Mesenchymal stem cell (in vitro differentiated cells and primary cell): ENCODE data around the gene TM9SF3.
"Not testable (repeated sequence)": the region's sequence is repeated elsewhere in the genome, so short reads cannot be mapped to it uniquely, and the experiment has no call there.

ENCODE experiments used
- DNase-seq: peaks from one replicate; pipeline ENCODE4 v3.0.0-alpha.2; 2013
- H2AFZ ChIP-seq: one replicate; pipeline ENCODE4 v1.6.1; 2013; ENCODE audit warnings: low read depth, mild to moderate bottlenecking, control low read depth, inconsistent platforms, low read length, moderate library complexity
- H2AK5ac ChIP-seq: 2 replicates; pipeline ENCODE4 v1.6.1; 2013; ENCODE audit warnings: low read length, moderate library complexity, mild to moderate bottlenecking, inconsistent platforms; ENCODE audit not compliant: severe bottlenecking
- H2BK120ac ChIP-seq: one replicate; pipeline ENCODE4 v1.6.1; 2013; ENCODE audit warnings: low read depth, mild to moderate bottlenecking, inconsistent platforms, low read length, moderate library complexity
- H2BK12ac ChIP-seq, 2 experiments: one replicate each; pipeline ENCODE4 v1.6.1; 2013; ENCODE audit warnings: inconsistent platforms in 2 of 2, low read length in 2 of 2, mild to moderate bottlenecking in 2 of 2, moderate library complexity in 2 of 2, control low read depth in 1 of 2
- H2BK15ac ChIP-seq: one replicate; pipeline ENCODE4 v1.6.1; 2013; ENCODE audit warnings: mild to moderate bottlenecking, low read depth, inconsistent platforms; ENCODE audit not compliant: poor library complexity, severe bottlenecking
- H2BK5ac ChIP-seq: 2 replicates; pipeline ENCODE4 v1.6.1; 2013; ENCODE audit warnings: low read depth, mild to moderate bottlenecking, low read length, control low read depth, inconsistent platforms; ENCODE audit not compliant: poor library complexity, severe bottlenecking
- H3K14ac ChIP-seq, 2 experiments: one replicate each; pipeline ENCODE4 v1.6.1; 2013; ENCODE audit warnings: inconsistent platforms in 2 of 2, low read length in 2 of 2, control low read depth in 1 of 2, mild to moderate bottlenecking in 1 of 2, moderate library complexity in 1 of 2
- H3K18ac ChIP-seq, 2 experiments: one replicate each; pipeline ENCODE4 v1.6.1; 2013; ENCODE audit warnings: inconsistent platforms in 2 of 2, low read length in 2 of 2, control low read depth in 1 of 2, low read depth in 1 of 2, mild to moderate bottlenecking in 1 of 2
- H3K23ac ChIP-seq, 2 experiments: one replicate each; pipeline ENCODE4 v1.6.1; 2013; ENCODE audit warnings: inconsistent platforms in 2 of 2, low read length in 2 of 2, mild to moderate bottlenecking in 2 of 2, moderate library complexity in 2 of 2, control low read depth in 1 of 2
- H3K27ac ChIP-seq: 2 replicates; pipeline ENCODE4 v1.5.1; 2013; ENCODE audit warnings: mild to moderate bottlenecking, moderate library complexity, low read length, control low read depth, inconsistent platforms; ENCODE audit not compliant: poor library complexity, severe bottlenecking
- H3K27me3 ChIP-seq, 2 experiments: 2 replicates each; pipeline versions ENCODE4 v1.6.1 to v1.7.0; 2013; ENCODE audit warnings: low read length in 2 of 2, mild to moderate bottlenecking in 2 of 2, moderate library complexity in 2 of 2, control low read depth in 1 of 2, inconsistent platforms in 1 of 2; ENCODE audit not compliant: control insufficient read depth in 1 of 2, insufficient read depth in 1 of 2
- H3K36me3 ChIP-seq, 2 experiments: 2 replicates each; pipeline versions ENCODE4 v1.6.1 to v1.7.0; 2013; ENCODE audit warnings: low read length in 2 of 2, control low read depth in 1 of 2, inconsistent platforms in 1 of 2, low read depth in 1 of 2, mild to moderate bottlenecking in 1 of 2; ENCODE audit not compliant: insufficient read depth in 2 of 2, control insufficient read depth in 1 of 2
- H3K4ac ChIP-seq, 2 experiments: one replicate each; pipeline ENCODE4 v1.6.1; 2013; ENCODE audit warnings: inconsistent platforms in 2 of 2, low read length in 2 of 2, mild to moderate bottlenecking in 2 of 2, moderate library complexity in 2 of 2, control low read depth in 1 of 2, low read depth in 1 of 2
- H3K4me1 ChIP-seq: 2 replicates; pipeline ENCODE4 v1.6.1; 2013; ENCODE audit warnings: low read depth, low read length, control low read depth; ENCODE audit not compliant: control insufficient read depth, insufficient read depth
- H3K4me2 ChIP-seq: 2 replicates; pipeline ENCODE4 v1.6.1; 2013; ENCODE audit warnings: low read length, mild to moderate bottlenecking, inconsistent platforms; ENCODE audit not compliant: poor library complexity, severe bottlenecking
- H3K4me3 ChIP-seq, 2 experiments: 2 replicates each; pipeline versions ENCODE4 v1.5.1 to v1.7.0; 2013; ENCODE audit warnings: low read length in 2 of 2, mild to moderate bottlenecking in 2 of 2, control low read depth in 1 of 2, low read depth in 1 of 2; ENCODE audit not compliant: insufficient read depth in 1 of 2
- H3K79me1 ChIP-seq: replicated peaks from 2 replicates; pipeline ENCODE4 v1.6.1; 2013; ENCODE audit warnings: mild to moderate bottlenecking, control low read depth, low read length, inconsistent platforms; ENCODE audit not compliant: poor library complexity, severe bottlenecking
- H3K9ac ChIP-seq: 2 replicates; pipeline ENCODE4 v1.7.0; 2013; ENCODE audit warnings: mild to moderate bottlenecking, low read length, moderate library complexity
- H3K9me3 ChIP-seq: 2 replicates; pipeline ENCODE4 v1.7.0; 2013; ENCODE audit warnings: mild to moderate bottlenecking, low read length; ENCODE audit not compliant: control insufficient read depth
- H4K8ac ChIP-seq: one replicate; pipeline ENCODE4 v1.6.1; 2013; ENCODE audit warnings: inconsistent platforms, mild to moderate bottlenecking, low read length, moderate library complexity
- H4K91ac ChIP-seq: one replicate; pipeline ENCODE4 v1.6.1; 2013; ENCODE audit warnings: mild to moderate bottlenecking, low read length, inconsistent platforms
- WGBS: methylation state at CpG from one replicate; pipeline ENCODE4 v1.1.7; 2013; ENCODE audit warnings: mixed read lengths; 5-methylcytosine and 5-hydroxymethylcytosine counted together

The TM9SF3 gene

GRCh38 chr10:96574564-96574963 lies 12.2 kb downstream of the TM9SF3 start:
- H3K14ac ChIP-seq, H4K8ac ChIP-seq, H3K23ac ChIP-seq, H3K4me2 ChIP-seq, H2AK5ac ChIP-seq, H2BK120ac ChIP-seq, H3K9ac ChIP-seq, H3K4ac ChIP-seq, H3K18ac ChIP-seq, H2BK15ac ChIP-seq, H2BK12ac ChIP-seq, H3K27ac ChIP-seq, H3K79me1 ChIP-seq, H3K4me3 ChIP-seq, H2BK5ac ChIP-seq, H3K4me1 ChIP-seq, H2AFZ ChIP-seq, H4K91ac ChIP-seq, DNase-seq, H3K27me3 ChIP-seq, H3K9me3 ChIP-seq: not testable (repeated sequence)
- peaks cover 5 to 33% of the 10 kb centered on the region in 2 experiments for H3K36me3 ChIP-seq
- 91% methylated on average over 2 of the region's 2 CpGs for WGBS

GRCh38 chr10:96573036-96573435 lies 13.8 kb downstream of the TM9SF3 start:
- no peak overlapping the region for H3K23ac ChIP-seq
- H3K9me3 ChIP-seq = no peaks in the 10 kb centered on the region
- H3K36me3 ChIP-seq = peaks cover 9 to 43% of the 10 kb centered on the region in 2 experiments
- H2BK5ac ChIP-seq = no peak overlapping the region
- no peak overlapping the region for H3K14ac ChIP-seq
- no peak overlapping the region for H3K4me2 ChIP-seq
- no peak overlapping the region for H3K18ac ChIP-seq
- DNase-seq = no peak
- H2BK15ac ChIP-seq = no peak overlapping the region
- 100% methylated on average over 2 of the region's 5 CpGs for WGBS
- no peak overlapping the region for H3K4ac ChIP-seq
- H3K27ac ChIP-seq = no peak overlapping the region
- no peak overlapping the region for H3K9ac ChIP-seq
- H3K4me1 ChIP-seq = no peaks in the 10 kb centered on the region
- H4K8ac ChIP-seq = no peak overlapping the region
- no peak overlapping the region for H4K91ac ChIP-seq
- H3K27me3 ChIP-seq = no peaks in the 10 kb centered on the region
- no peak overlapping the region for H3K4me3 ChIP-seq
- H2BK12ac ChIP-seq = no peak overlapping the region
- H2BK120ac ChIP-seq = no peak overlapping the region
- H3K79me1 ChIP-seq = peaks cover 2% of the 10 kb centered on the region
- H2AFZ ChIP-seq = no peak overlapping the region
- H2AK5ac ChIP-seq = no peak overlapping the region

DNA sequence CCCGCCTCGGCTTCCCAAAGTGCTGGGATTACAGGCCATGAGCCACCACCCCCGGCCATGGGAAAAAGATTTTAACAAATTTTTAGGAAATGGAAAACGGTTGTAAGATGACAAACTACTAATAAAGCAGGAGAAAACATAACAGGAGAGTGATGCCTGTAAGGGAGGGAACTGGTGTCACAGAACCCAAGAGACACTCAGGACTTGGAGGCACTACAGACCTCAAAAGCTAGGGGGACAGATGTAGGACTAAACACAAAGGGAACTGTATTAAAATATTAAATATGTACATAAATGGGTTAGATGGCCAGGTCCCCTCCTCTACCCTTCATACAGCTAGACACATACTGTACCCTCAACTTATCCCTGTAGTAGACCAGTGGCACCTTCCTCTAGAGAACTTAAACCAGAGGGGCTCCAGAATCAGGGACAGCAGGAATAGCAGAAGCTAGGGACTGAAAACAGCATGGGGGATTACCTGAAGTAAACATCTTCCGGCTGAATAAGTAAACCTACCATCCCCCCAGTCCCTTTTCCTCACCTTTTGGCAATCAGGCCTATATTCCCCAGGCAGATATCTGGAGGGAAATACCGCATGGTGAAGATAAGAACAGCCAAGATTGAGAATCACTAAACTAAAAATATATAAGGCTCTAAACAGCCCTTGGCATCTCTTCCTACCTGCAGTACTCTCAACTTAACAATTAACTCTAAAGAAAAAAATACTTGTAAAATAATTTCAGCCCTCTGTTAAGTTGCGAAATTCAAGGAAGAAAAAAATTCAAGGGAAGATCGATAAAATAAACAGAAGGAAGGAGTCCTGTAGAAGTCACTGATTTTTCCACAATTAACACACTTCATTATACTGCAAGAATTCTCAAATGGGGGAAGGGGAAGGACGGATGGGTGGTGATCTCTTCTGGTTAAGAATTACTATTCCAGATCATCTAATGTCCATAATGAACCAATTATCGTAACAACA lies 15.5 kb downstream of the TM9SF3 start:
- H3K4ac ChIP-seq = no peak overlapping the region
- no peak overlapping the region for H2AK5ac ChIP-seq
- H4K8ac ChIP-seq = no peak overlapping the region
- no peaks in the 10 kb centered on the region for H3K4me1 ChIP-seq
- H3K23ac ChIP-seq = no peak overlapping the region
- WGBS = 92% methylated on average over 5 of the region's 10 CpGs
- H2AFZ ChIP-seq = no peak overlapping the region
- H2BK5ac ChIP-seq = no peak overlapping the region
- no peaks in the 10 kb centered on the region for H3K27me3 ChIP-seq
- no peak overlapping the region for H3K27ac ChIP-seq
- no peak overlapping the region for H3K4me3 ChIP-seq
- H2BK15ac ChIP-seq = no peak overlapping the region
- H3K4me2 ChIP-seq = no peak overlapping the region
- peaks cover 5% of the 10 kb centered on the region for H3K79me1 ChIP-seq
- H3K36me3 ChIP-seq = peaks cover 9 to 51% of the 10 kb centered on the region in 2 experiments
- no peak overlapping the region for H2BK12ac ChIP-seq
- H3K9me3 ChIP-seq = no peaks in the 10 kb centered on the region
- no peak overlapping the region for H3K14ac ChIP-seq
- no peak overlapping the region for H4K91ac ChIP-seq
- H3K18ac ChIP-seq = no peak overlapping the region
- H2BK120ac ChIP-seq = no peak overlapping the region
- H3K9ac ChIP-seq = no peak overlapping the region
- no peak for DNase-seq

DNA sequence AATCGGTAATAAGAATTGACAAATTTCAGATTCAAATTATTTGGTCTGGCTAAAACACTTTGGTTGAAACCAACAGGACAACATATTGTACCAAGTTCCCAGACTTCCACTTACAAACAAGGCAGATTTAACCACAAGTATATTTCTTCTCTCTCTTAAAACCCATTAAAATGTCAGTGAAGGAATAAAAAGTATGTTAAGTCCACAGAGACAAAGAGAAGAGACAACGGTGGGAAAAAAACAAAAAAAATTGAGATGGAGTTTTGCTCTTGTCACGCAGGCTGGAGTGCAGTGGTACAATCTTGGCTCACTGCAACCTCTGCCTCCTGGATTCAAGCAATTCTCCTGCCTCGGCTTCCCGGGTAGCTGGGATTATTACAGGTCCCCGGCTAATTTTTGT lies 16.3 kb downstream of the TM9SF3 start:
- H3K23ac ChIP-seq = no peak overlapping the region
- no peak overlapping the region for H2BK120ac ChIP-seq
- H3K18ac ChIP-seq = no peak overlapping the region
- no peak overlapping the region for H4K8ac ChIP-seq
- H2BK5ac ChIP-seq = no peak overlapping the region
- no peak overlapping the region for H3K9ac ChIP-seq
- H2BK15ac ChIP-seq = no peak overlapping the region
- peaks cover 5% of the 10 kb centered on the region for H3K79me1 ChIP-seq
- WGBS = over 99% methylated on average over 5 of the region's 6 CpGs
- DNase-seq = no peak
- H3K27me3 ChIP-seq = no peaks in the 10 kb centered on the region
- H3K4me3 ChIP-seq = no peak overlapping the region
- H3K36me3 ChIP-seq = peaks cover 9 to 44% of the 10 kb centered on the region in 2 experiments
- no peak overlapping the region for H3K4me2 ChIP-seq
- H4K91ac ChIP-seq = no peak overlapping the region
- no peak overlapping the region for H2AFZ ChIP-seq
- no peak overlapping the region for H3K4ac ChIP-seq
- H3K14ac ChIP-seq = no peak overlapping the region
- H3K4me1 ChIP-seq = no peaks in the 10 kb centered on the region
- no peak overlapping the region for H2AK5ac ChIP-seq
- H3K27ac ChIP-seq = no peak overlapping the region
- H2BK12ac ChIP-seq = no peak overlapping the region
- H3K9me3 ChIP-seq = no peaks in the 10 kb centered on the region
